Activated CD8-positive, alpha-beta T cell treated with anti-CD3 and anti-CD28 coated beads for 36 hours (primary cell): Measurements from ENCODE around the gene ZNF134. TPM values are rescaled to one million over a fixed set of nuclear protein-coding genes. Genes with fewer than 3 reads are reported as not detected.

Source experiments
- ATAC-seq: fragments of 200-7000 bp; cut with Tn5 transposase; one replicate; pipeline ENCODE4 v1.10.0; 2021; ENCODE audit warnings: mild to moderate bottlenecking, moderate library complexity
- CTCF ChIA-PET: fragments of 350-600 bp; sonication (Branson Sonifier 250); formaldehyde crosslinking; loops from one replicate; lab custom pipeline; 2021; ENCODE audit warnings: antibody characterized with exemption; lab: Charles Lee
- POLR2A ChIA-PET: fragments of 350-600 bp; sonication (Branson Sonifier 250); formaldehyde crosslinking; loops from one replicate; lab custom pipeline; 2021; ENCODE audit warnings: antibody characterized with exemption; lab: Charles Lee
- DNase-seq: peaks from one replicate; pipeline ENCODE4 v3.0.0-alpha.2; 2020
- H3K27ac Mint-ChIP-seq: one replicate; pipeline ENCODE4 v1.8.0; 2021; ENCODE audit warnings: mild to moderate bottlenecking, mixed read lengths
- H3K27me3 Mint-ChIP-seq: one replicate; pipeline ENCODE4 v1.8.0; 2021; ENCODE audit warnings: mixed read lengths
- H3K36me3 Mint-ChIP-seq: one replicate; pipeline ENCODE4 v1.8.0; 2021; ENCODE audit warnings: low read depth, mixed read lengths
- H3K4me1 Mint-ChIP-seq: one replicate; pipeline ENCODE4 v1.8.0; 2021; ENCODE audit warnings: low read depth, mixed read lengths
- H3K4me3 Mint-ChIP-seq: one replicate; pipeline ENCODE4 v1.8.0; 2021; ENCODE audit warnings: mild to moderate bottlenecking, moderate library complexity, mixed read lengths
- H3K9me3 Mint-ChIP-seq: one replicate; pipeline ENCODE4 v1.8.0; 2021; ENCODE audit warnings: mixed read lengths
- intact Hi-C: fragments of 100-400 bp; cut with micrococcal nuclease; formaldehyde crosslinking; loops from one replicate; pipeline ENCODE4 v1.10.0; 2022
- total RNA-seq, 2 experiments: library from RNA; stranded (reverse); gene quantifications; one replicate each; pipeline ENCODE4 v1.2.3, GENCODE V29; 2021
- TF ChIP-seq, protein P1 (sequence below): fragments of 200-600 bp; IDR thresholded peaks from one replicate; pipeline ENCODE4 v1.8.0; 2022; ENCODE audit warnings: antibody characterized with exemption, mild to moderate bottlenecking

The ZNF134 gene
- total RNA-seq, 2 experiments from 2014 or later = 10.4 to 13.0 TPM

DNA sequence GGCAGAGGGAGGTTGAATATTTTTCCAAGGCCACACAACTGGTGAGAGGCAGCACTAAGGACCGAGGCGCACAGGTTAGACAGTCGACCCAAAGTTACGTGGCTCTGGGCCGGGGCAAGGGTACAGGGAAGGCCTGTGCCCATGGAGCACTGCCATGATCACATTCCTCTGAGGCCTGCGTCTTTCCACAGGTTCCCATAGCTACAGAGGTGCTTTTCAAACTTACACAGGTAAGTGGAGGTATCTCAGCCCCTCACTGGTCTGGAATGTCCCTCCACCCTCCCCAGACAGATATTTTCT is 19.7 kb downstream of the ZNF134 start:
- Mint-ChIP-seq H3K4me1 (peaks cover 16% of the 10 kb centered on the region), H3K9me3 (peaks cover 33% of the 10 kb centered on the region), H3K27me3 (no peaks in the 10 kb centered on the region), H3K27ac (peak overlapping the region; percentile 87), H3K36me3 (peaks cover 45% of the 10 kb centered on the region), H3K4me3 (peak overlapping the region; percentile 85)
- TF ChIP-seq, protein P1, sequence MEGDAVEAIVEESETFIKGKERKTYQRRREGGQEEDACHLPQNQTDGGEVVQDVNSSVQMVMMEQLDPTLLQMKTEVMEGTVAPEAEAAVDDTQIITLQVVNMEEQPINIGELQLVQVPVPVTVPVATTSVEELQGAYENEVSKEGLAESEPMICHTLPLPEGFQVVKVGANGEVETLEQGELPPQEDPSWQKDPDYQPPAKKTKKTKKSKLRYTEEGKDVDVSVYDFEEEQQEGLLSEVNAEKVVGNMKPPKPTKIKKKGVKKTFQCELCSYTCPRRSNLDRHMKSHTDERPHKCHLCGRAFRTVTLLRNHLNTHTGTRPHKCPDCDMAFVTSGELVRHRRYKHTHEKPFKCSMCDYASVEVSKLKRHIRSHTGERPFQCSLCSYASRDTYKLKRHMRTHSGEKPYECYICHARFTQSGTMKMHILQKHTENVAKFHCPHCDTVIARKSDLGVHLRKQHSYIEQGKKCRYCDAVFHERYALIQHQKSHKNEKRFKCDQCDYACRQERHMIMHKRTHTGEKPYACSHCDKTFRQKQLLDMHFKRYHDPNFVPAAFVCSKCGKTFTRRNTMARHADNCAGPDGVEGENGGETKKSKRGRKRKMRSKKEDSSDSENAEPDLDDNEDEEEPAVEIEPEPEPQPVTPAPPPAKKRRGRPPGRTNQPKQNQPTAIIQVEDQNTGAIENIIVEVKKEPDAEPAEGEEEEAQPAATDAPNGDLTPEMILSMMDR = no peak
- POLR2A ChIA-PET = interaction anchor here (1.3 to 2.2 kb wide), 2 partner anchors 13 to 17 kb away, joined by 5 to 6 read pairs; no protein-coding TSS in a partner anchor
- intact Hi-C loops = no loop called here
- ATAC-seq (no peak), DNase-seq (no peak)
- CTCF ChIA-PET = interaction anchor here (1.9 kb wide), 1 partner anchor 48 kb away, joined by 6 read pairs; the partner anchor contains the start of gene ZNF551

DNA sequence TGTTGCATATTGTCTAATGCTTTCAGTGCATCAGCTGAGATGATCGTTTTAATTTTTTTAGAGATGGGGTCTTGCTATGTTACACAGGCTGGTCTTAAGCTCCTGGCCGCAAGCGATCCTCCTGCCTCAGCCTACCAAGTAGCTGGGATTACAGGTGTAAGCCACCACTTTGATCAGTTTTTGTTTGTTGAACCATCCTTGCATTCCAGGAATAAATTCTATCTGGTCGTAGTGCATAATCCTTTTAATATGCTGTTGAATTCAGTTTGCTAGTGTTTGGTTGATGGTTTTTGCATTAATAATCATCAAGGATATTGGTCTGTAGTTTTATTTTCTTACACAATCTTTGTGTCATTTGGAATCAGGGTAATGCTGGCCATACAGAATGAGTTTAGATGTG is 23.3 kb downstream of the ZNF134 start:
- DNase-seq = no peak
- TF ChIP-seq, protein P1 = no peak
- ChIA-PET CTCF (no interaction called here), POLR2A (no interaction called here)
- intact Hi-C loops = no loop called here
- H3K36me3 Mint-ChIP-seq = peaks cover 79% of the 10 kb centered on the region
- ATAC-seq = no peak
- H3K4me1 Mint-ChIP-seq = peaks cover 16% of the 10 kb centered on the region
- H3K27ac Mint-ChIP-seq = no peak overlapping the region
- H3K27me3 Mint-ChIP-seq = no peaks in the 10 kb centered on the region
- H3K9me3 Mint-ChIP-seq = peaks cover 58% of the 10 kb centered on the region
- H3K4me3 Mint-ChIP-seq = no peak overlapping the region

DNA sequence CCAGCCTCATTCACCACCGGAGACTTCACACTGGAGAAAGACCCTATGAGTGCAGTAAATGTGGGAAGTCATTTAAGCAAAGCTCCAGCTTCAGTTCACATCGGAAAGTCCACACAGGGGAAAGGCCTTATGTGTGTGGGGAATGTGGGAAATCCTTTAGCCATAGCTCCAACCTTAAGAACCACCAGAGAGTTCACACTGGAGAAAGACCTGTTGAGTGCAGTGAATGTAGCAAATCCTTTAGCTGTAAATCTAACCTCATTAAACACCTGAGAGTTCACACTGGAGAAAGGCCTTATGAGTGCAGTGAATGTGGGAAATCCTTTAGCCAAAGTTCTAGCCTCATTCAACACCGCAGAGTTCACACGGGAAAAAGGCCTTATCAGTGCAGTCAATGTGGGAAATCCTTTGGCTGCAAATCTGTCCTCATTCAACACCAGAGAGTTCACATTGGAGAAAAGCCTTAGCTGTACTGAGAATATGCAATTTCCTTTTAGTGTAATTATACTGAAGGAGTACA is 27.7 kb downstream of the ZNF134 start:
- ChIA-PET CTCF (interaction anchor here (0.6 kb wide), 1 partner anchor 493 kb away, joined by 3 read pairs; no protein-coding TSS in a partner anchor), POLR2A (interaction anchor here (0.8 to 1.3 kb wide), 3 partner anchors 9 to 23 kb away, joined by 3 read pairs; no protein-coding TSS in a partner anchor)
- Mint-ChIP-seq H3K4me3 (no peak overlapping the region), H3K27me3 (no peaks in the 10 kb centered on the region), H3K27ac (no peak overlapping the region), H3K36me3 (peaks cover 76% of the 10 kb centered on the region), H3K9me3 (peaks cover 70% of the 10 kb centered on the region), H3K4me1 (no peaks in the 10 kb centered on the region)
- ATAC-seq (no peak), DNase-seq (no peak)
- TF ChIP-seq, protein P1 = no peak
- intact Hi-C loops = no loop called here

DNA sequence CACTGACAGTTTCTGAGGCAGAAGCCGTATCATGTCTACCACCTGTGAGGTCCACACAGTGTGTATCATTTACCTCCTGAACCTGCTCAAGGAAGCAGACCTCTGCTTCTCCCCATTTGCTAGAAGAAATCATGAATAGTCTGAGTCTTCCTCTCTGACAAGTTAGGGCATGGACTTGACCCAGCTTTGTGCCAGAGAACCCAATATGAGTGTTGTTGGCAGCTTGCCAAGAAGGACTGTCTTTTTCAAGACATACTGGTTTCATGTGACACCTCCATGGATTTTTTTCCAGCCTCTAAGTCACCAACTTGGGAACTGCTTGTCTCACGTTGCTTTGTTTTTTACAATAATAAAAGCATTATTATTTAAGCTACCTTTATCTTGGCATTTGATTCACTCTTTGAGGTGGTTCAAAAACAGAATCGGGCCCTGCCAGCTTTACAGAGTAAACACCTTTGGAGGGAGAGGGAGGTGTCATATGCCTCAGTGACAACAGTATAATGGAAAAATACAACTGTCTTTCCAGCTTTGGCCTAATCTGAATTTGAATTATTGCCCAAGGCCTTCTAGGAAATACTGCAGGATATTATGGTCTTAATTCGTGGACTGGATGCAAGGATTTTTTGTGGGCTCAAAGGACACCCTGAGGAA is 28.5 kb downstream of the ZNF134 start:
- Mint-ChIP-seq H3K9me3 (peaks cover 69% of the 10 kb centered on the region), H3K4me3 (no peak overlapping the region), H3K36me3 (peaks cover 69% of the 10 kb centered on the region), H3K4me1 (no peaks in the 10 kb centered on the region), H3K27me3 (no peaks in the 10 kb centered on the region), H3K27ac (no peak overlapping the region)
- CTCF ChIA-PET = no interaction called here
- POLR2A ChIA-PET = interaction anchor here (0.8 to 1.3 kb wide), 2 partner anchors 21 to 22 kb away, joined by 3 read pairs; no protein-coding TSS in a partner anchor
- intact Hi-C loops = no loop called here
- DNase-seq (no peak), ATAC-seq (no peak)
- TF ChIP-seq, protein P1 = no peak

DNA sequence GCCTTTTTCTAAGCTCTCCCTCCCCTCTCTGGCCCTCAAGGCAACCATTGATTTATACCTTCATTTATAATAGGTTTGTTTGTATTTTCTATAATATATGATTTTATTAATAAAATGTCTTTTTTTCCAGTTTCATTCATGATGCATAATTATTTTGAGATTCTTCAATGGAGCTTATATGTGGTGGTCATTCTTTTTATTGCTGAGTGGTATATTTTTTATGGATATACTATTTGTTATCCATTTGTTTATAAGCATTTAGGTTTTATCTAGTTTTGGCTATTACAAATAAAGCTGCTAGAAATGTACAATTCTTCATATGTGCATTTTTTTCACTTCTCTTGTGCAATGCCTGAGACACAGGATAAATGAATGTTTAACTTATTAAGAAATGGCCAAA is 29.7 kb downstream of the ZNF134 start:
- CTCF ChIA-PET = no interaction called here
- DNase-seq = no peak
- intact Hi-C loops = no loop called here
- Mint-ChIP-seq H3K4me3 (no peak overlapping the region), H3K36me3 (peaks cover 57% of the 10 kb centered on the region), H3K9me3 (peaks cover 62% of the 10 kb centered on the region), H3K4me1 (no peaks in the 10 kb centered on the region), H3K27ac (no peak overlapping the region), H3K27me3 (no peaks in the 10 kb centered on the region)
- TF ChIP-seq, protein P1 = no peak
- ATAC-seq = no peak
- POLR2A ChIA-PET = interaction anchor here (0.6 kb wide), 1 partner anchor 759 kb away, joined by 3 read pairs; no protein-coding TSS in a partner anchor
